Gastroesophageal sphincter (tissue), 4 donors: ENCODE measurements around the gene MS4A18. TPM values are rescaled to one million over a fixed set of nuclear protein-coding genes. Genes with fewer than 3 reads are reported as not detected.

ENCODE experiments used
- ATAC-seq: fragments of 150-250 bp; one replicate; pipeline ENCODE4 v1.9.1; 2016; ENCODE audit warnings: mild to moderate bottlenecking, moderate library complexity
- H3K27ac ChIP-seq, 4 donors: fragments of 200-600 bp; sonication (generic) in 3 of 4; 1 replicate in 3 of 4; 2 replicates in 1 of 4; pipeline ENCODE4 v1.5.1; 2016 to 2019
- H3K27me3 ChIP-seq: fragments of 200-600 bp; sonication (generic); one replicate; pipeline ENCODE4 v1.5.1; 2019
- H3K36me3 ChIP-seq, 2 donors: fragments of 200-600 bp; sonication (generic); one replicate each; pipeline ENCODE4 v1.5.1; 2019; ENCODE audit warnings: control low read depth in 1 of 2
- H3K4me1 ChIP-seq, 3 donors: fragments of 200-600 bp; sonication (generic); 1 replicate in 2 of 3; 2 replicates in 1 of 3; pipeline ENCODE4 v1.5.1; 2016 to 2019; ENCODE audit warnings: control low read depth in 2 of 3
- H3K4me3 ChIP-seq, 2 donors: fragments of 200-600 bp; sonication (generic); one replicate each; pipeline ENCODE4 v1.5.1; 2019; ENCODE audit warnings: mild to moderate bottlenecking in 1 of 2, moderate library complexity in 1 of 2
- H3K9me3 ChIP-seq, 3 donors: fragments of 200-600 bp; sonication (generic); one replicate each; pipeline ENCODE4 v1.5.1; 2017 to 2019; ENCODE audit warnings: control low read depth in 2 of 3
- EP300 ChIP-seq: sonication (generic); formaldehyde crosslinking; IDR thresholded peaks from one replicate; pipeline ENCODE4 v1.6.1; 2017; ENCODE audit warnings: antibody characterized with exemption, mild to moderate bottlenecking
- POLR2A ChIP-seq, 2 donors: fragments of 450-650 bp; IDR thresholded peaks; one replicate each; pipeline ENCODE4 v1.6.1; 2017; ENCODE audit warnings: antibody characterized with exemption in 2 of 2, mild to moderate bottlenecking in 2 of 2, moderate library complexity in 1 of 2
- POLR2AphosphoS5 ChIP-seq: sonication (generic); formaldehyde crosslinking; IDR thresholded peaks from one replicate; pipeline ENCODE4 v1.6.1; 2017; ENCODE audit warnings: antibody characterized with exemption
- WGBS, 2 donors: methylation state at CpG; one replicate each; pipeline ENCODE4 v1.1.5; 2018; ENCODE audit warnings: low coverage in 1 of 2; 5-methylcytosine and 5-hydroxymethylcytosine counted together
- total RNA-seq, 4 donors: library from RNA; depleted of rRNA; stranded (reverse); fragments of >200 nt; gene quantifications; one replicate each; pipeline ENCODE4 v1.1.0, GENCODE V29; 2016
- TF ChIP-seq, protein P1 (sequence below), 4 experiments: fragments of 200-600 bp in 2 of 4; fragments of 450-650 bp in 2 of 4; sonication (generic) in 1 of 4; IDR thresholded peaks; one replicate each; pipeline ENCODE4 v1.5.1; 2017 to 2019; ENCODE audit warnings: antibody characterized with exemption in 4 of 4, mild to moderate bottlenecking in 2 of 4, moderate library complexity in 2 of 4

MS4A18 gene
- total RNA-seq, 4 donors from 2014 or later, result not detected

DNA sequence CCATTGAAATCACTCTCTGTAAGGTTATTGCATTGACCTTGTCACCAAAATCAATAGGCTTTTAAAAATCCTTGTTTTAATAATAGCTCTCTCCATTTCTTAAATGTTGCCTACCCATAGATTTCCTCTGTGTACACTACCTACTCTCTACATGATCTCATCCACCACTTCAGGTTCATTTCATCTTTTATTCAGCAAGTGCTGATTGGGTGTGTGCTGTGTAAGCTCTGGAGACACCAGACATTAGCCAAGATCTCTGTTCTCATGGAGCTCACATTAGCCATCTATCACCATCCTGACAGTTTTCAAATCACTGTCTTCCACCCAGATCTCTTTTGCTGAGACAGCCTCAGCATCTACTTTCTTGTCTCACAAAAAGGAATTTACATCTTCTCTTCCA lies 56.3 kb downstream of the MS4A18 start:
- Histone ChIP-seq H3K27ac (no peak overlapping the region), H3K9me3 (no peaks in the 10 kb centered on the region), H3K36me3 (no peaks in the 10 kb centered on the region), H3K4me3 (no peak overlapping the region), H3K4me1 (peaks cover 0 to 14% (median 0%) of the 10 kb centered on the region in 3 donors), H3K27me3 (no peaks in the 10 kb centered on the region)
- ATAC-seq, result no peak
- no peak for TF ChIP-seq EP300
- TF ChIP-seq, protein P1, sequence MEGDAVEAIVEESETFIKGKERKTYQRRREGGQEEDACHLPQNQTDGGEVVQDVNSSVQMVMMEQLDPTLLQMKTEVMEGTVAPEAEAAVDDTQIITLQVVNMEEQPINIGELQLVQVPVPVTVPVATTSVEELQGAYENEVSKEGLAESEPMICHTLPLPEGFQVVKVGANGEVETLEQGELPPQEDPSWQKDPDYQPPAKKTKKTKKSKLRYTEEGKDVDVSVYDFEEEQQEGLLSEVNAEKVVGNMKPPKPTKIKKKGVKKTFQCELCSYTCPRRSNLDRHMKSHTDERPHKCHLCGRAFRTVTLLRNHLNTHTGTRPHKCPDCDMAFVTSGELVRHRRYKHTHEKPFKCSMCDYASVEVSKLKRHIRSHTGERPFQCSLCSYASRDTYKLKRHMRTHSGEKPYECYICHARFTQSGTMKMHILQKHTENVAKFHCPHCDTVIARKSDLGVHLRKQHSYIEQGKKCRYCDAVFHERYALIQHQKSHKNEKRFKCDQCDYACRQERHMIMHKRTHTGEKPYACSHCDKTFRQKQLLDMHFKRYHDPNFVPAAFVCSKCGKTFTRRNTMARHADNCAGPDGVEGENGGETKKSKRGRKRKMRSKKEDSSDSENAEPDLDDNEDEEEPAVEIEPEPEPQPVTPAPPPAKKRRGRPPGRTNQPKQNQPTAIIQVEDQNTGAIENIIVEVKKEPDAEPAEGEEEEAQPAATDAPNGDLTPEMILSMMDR (IDR thresholded peaks at IDR 0.05), result no peak
- TF ChIP-seq POLR2AphosphoS5, result no peak
- no peak for TF ChIP-seq POLR2A (IDR thresholded peaks at IDR 0.05)

DNA sequence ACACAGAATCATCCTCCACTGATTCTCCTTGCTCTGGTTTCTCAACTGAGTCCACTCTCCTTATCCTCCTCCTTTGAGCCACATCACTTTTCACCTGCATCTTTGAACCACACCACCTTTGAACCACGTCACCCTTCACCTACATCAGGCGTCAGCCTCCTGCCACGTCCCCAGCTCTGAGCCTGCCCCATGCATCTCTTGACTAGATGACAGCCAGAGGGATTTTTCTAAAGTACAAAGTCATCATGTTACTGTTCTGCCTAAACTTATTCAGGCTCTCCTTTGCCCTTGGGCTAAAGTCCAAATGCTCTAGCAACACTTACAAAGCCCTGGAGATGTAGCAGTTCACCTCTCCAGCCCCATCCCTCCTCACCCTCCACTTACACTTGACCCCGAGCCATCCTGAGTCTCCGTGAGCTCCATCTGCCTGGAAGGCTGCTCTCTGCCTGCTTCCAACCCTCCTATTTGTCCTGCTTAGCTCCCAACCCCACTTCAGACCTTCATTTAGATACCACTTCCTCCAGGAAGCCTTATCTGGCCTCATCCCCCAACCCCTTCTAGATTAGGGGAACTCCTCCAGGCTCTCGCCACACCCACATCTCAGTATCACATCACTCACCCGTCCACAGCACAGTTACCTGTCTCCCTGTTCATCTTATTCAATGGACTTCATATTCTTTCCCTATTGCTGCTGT lies 56.9 kb downstream of the MS4A18 start:
- Histone ChIP-seq H3K36me3 (no peaks in the 10 kb centered on the region), H3K27me3 (no peaks in the 10 kb centered on the region), H3K9me3 (no peaks in the 10 kb centered on the region), H3K4me3 (no peak overlapping the region), H3K27ac (no peak overlapping the region), H3K4me1 (peaks cover 0 to 18% (median 0%) of the 10 kb centered on the region in 3 donors)
- TF ChIP-seq POLR2AphosphoS5, result no peak
- TF ChIP-seq EP300, result no peak
- TF ChIP-seq, protein P1 (IDR thresholded peaks at IDR 0.05), result no peak
- TF ChIP-seq POLR2A (IDR thresholded peaks at IDR 0.05), result no peak
- 73 to 76% methylated on average over 5 to 7 of the region's 7 CpGs for WGBS, 2 donors
- ATAC-seq, result no peak

- no peak overlapping the region for H3K27ac ChIP-seq
- 94 to 100% methylated on average over 1 to 2 of the region's 4 CpGs for WGBS, 2 donors
- TF ChIP-seq EP300 (no peak), POLR2A (IDR thresholded peaks at IDR 0.05) (no peak), POLR2AphosphoS5 (no peak)
- TF ChIP-seq, protein P1 (IDR thresholded peaks at IDR 0.05), result no peak
- H3K4me1 ChIP-seq, result peaks cover 2 to 23% (median 3%) of the 10 kb centered on the region in 3 donors
- no peak for ATAC-seq
- no peak overlapping the region for H3K4me3 ChIP-seq
- no peaks in the 10 kb centered on the region for H3K27me3 ChIP-seq
- H3K9me3 ChIP-seq, result no peaks in the 10 kb centered on the region
- H3K36me3 ChIP-seq, result no peaks in the 10 kb centered on the region
Measured at GRCh38 chr11:60781981-60782316, 57.4 kb downstream of the MS4A18 start.

DNA sequence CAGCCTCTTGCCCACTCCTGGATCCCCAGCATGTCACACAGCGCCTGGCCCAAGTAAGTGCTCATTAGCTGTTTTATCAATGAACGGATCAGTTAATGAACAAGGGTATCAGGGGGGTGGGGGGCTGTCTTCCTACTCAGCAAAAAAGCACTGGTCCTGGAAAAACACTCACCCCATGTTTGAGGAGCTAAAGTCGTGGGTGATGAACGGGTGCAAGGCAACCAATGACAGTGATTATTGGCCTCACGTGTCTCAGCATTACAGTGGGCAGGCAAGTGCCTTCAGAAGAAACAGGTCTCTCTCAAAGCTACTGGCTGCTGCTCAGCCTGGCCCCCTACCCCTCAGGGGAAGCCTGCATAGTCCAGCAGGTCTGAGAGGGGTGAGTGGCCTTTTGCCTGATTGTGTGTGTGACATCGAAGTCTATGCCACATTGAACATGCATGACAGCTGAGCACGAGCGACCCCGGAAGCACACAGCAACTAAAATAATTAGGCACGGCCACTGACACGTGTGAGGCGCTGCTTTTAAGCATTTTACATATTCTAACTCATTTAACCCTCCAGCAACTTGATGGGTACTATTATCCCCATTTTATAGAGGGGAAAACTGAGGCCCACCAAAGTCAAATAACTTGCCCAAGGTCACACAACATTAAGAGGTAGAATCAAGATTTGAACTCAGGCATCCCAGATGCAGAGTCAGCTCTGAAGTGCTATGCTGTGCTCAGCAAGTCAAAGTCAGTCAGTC lies 58.0 kb downstream of the MS4A18 start:
- H3K4me3 ChIP-seq, result no peak overlapping the region
- peaks cover 2 to 29% (median 8%) of the 10 kb centered on the region in 3 donors for H3K4me1 ChIP-seq
- H3K9me3 ChIP-seq, result no peaks in the 10 kb centered on the region
- no peak overlapping the region for H3K27ac ChIP-seq
- TF ChIP-seq POLR2AphosphoS5, result no peak
- TF ChIP-seq, protein P1 (IDR thresholded peaks at IDR 0.05), result no peak
- no peak for TF ChIP-seq POLR2A (IDR thresholded peaks at IDR 0.05)
- TF ChIP-seq EP300, result no peak
- ATAC-seq, result no peak
- H3K27me3 ChIP-seq, result no peaks in the 10 kb centered on the region
- H3K36me3 ChIP-seq, result no peaks in the 10 kb centered on the region
- WGBS, 2 donors, result 88% methylated on average over 7 of the region's 12 CpGs; no CpG with 5 or more reads in 1 of the 2 donors

GRCh38 chr11:60783141-60783484 lies 58.6 kb downstream of the MS4A18 start:
- TF ChIP-seq POLR2AphosphoS5 (no peak), EP300 (no peak), POLR2A (IDR thresholded peaks at IDR 0.05) (no peak)
- TF ChIP-seq, protein P1 (IDR thresholded peaks at IDR 0.05), result no peak
- ATAC-seq, result no peak
- 94% methylated on average over 7 of the region's 8 CpGs; no CpG with 5 or more reads in 1 of the 2 donors for WGBS, 2 donors
- Histone ChIP-seq H3K4me1 (peaks cover 2 to 31% (median 9%) of the 10 kb centered on the region in 3 donors), H3K36me3 (no peaks in the 10 kb centered on the region), H3K27ac (no peak overlapping the region), H3K9me3 (no peaks in the 10 kb centered on the region), H3K27me3 (no peaks in the 10 kb centered on the region), H3K4me3 (no peak overlapping the region)
